Upper lobe of left lung (tissue), 6 donors: ENCODE results near the gene GAMT. TPM values are rescaled to one million over a fixed set of nuclear protein-coding genes. Genes with fewer than 3 reads are reported as not detected.

Source experiments
- ATAC-seq, 2 donors: fragments of 200-7000 bp; cut with Tn5 transposase; one replicate each; pipeline ENCODE4 v1.9.1; 2022; ENCODE audit warnings: mild to moderate bottlenecking in 2 of 2, moderate library complexity in 2 of 2; ENCODE audit not compliant: low FRiP score in 2 of 2
- DNase-seq, 2 donors: peaks; one replicate each; pipeline ENCODE4 v3.0.0-alpha.2; 2019 to 2020
- H3K27ac ChIP-seq, 4 donors: fragments of 200-600 bp; sonication (generic); one replicate each; pipeline ENCODE4 v1.5.1; 2016 to 2019
- H3K27me3 ChIP-seq, 4 donors: fragments of 200-600 bp; sonication (generic); one replicate each; pipeline ENCODE4 v1.5.1; 2017 to 2019
- H3K36me3 ChIP-seq, 4 donors: fragments of 200-600 bp; sonication (generic); one replicate each; pipeline ENCODE4 v1.5.1; 2016 to 2019
- H3K4me1 ChIP-seq, 4 donors: fragments of 200-600 bp; sonication (generic); one replicate each; pipeline ENCODE4 v1.5.1; 2018 to 2019
- H3K4me3 ChIP-seq, 4 donors: fragments of 200-600 bp; sonication (generic); one replicate each; pipeline ENCODE4 v1.5.1; 2017 to 2019; ENCODE audit warnings: mild to moderate bottlenecking in 2 of 4, moderate library complexity in 1 of 4
- H3K9me3 ChIP-seq, 4 donors: fragments of 200-600 bp; sonication (generic); one replicate each; pipeline ENCODE4 v1.5.1; 2018 to 2019
- CTCF ChIP-seq, 6 experiments: fragments of 450-650 bp in 4 of 6; fragments of 200-600 bp in 2 of 6; sonication (generic) in 2 of 6; IDR thresholded peaks; one replicate each; pipeline ENCODE4 v1.5.1; 2016 to 2019; ENCODE audit warnings: antibody characterized with exemption in 6 of 6
- EP300 ChIP-seq, 4 donors: sonication (generic); formaldehyde crosslinking; IDR thresholded peaks; one replicate each; pipeline ENCODE4 v1.5.1; 2017; ENCODE audit warnings: antibody characterized with exemption in 4 of 4, control low read depth in 2 of 4
- POLR2A ChIP-seq, 4 donors: fragments of 450-650 bp; IDR thresholded peaks; one replicate each; pipeline ENCODE4 v1.5.1; 2016 to 2017; ENCODE audit warnings: antibody characterized with exemption in 4 of 4, mild to moderate bottlenecking in 2 of 4
- POLR2AphosphoS5 ChIP-seq, 2 donors: sonication (generic); formaldehyde crosslinking; IDR thresholded peaks; one replicate each; pipeline ENCODE4 v1.5.1; 2017; ENCODE audit warnings: antibody characterized with exemption in 2 of 2
- WGBS, 2 donors: methylation state at CpG; one replicate each; pipeline ENCODE4 v1.1.5; 2017 to 2018; 5-methylcytosine and 5-hydroxymethylcytosine counted together
- total RNA-seq, 6 donors: library from RNA; depleted of rRNA in 4 of 6; stranded (reverse); fragments of >200 nt in 4 of 6; gene quantifications; one replicate each; pipeline versions ENCODE4 v1.1.0 to v1.2.1, GENCODE V29; 2016 to 2021
- donor health status: DM: no; HTN: no; CAD: no; lungs with moderate emphysema.
- donor health status: DM: no; HTN: yes; CAD: no; lungs with severe emphysema.

GAMT gene
- total RNA-seq, 6 donors from 2014 or later = 4.0 to 12.1 (median 8.1) TPM

- Histone ChIP-seq H3K9me3 (no peaks in the 10 kb centered on the region), H3K4me1 (peaks cover 42 to 52% (median 45%) of the 10 kb centered on the region in 4 donors), H3K27me3 (peaks cover 0 to under 1% (median 0%) of the 10 kb centered on the region in 4 donors), H3K4me3 (peak within 1 kb of the TSS; percentile 93 to 100 (median 98)), H3K27ac (peak within 1 kb of the TSS; percentile 95 to 98 (median 98)), H3K36me3 (peaks cover 0 to 10% (median 3%) of the 10 kb centered on the region in 4 donors)
- peak in 1 of 2 donors; percentile 14 for ATAC-seq
- TF ChIP-seq CTCF (IDR thresholded peaks at IDR 0.05) = no peak
- TF ChIP-seq EP300 (IDR thresholded peaks at IDR 0.05) = no peak
- peak in 2 of 4 donors; percentile 32 to 33 for TF ChIP-seq POLR2A (IDR thresholded peaks at IDR 0.05)
- WGBS, 2 donors = 1% methylated on average over 15 of the region's 121 CpGs; no CpG with 5 or more reads in 1 of the 2 donors
- peak in 1 of 2 donors; percentile 93 for DNase-seq
These were observed 6.4 kb upstream of the GAMT start, which contains the start of gene DAZAP1 for GRCh38 chr19:1407528-1408299. TSS of gene DAZAP1 (plus strand) at chr19:1407586. CDS start at chr19:1407774, 188 bp downstream.

GRCh38 chr19:1406774-1407527, 5.6 kb upstream of the GAMT start:
- H3K36me3 ChIP-seq = peaks cover 0 to 10% (median 0%) of the 10 kb centered on the region in 4 donors
- DNase-seq (peak; percentile 99 to 100), ATAC-seq (peak; percentile 95 to 96)
- peak overlapping the region; percentile 46 to 100 (median 96) for H3K4me3 ChIP-seq
- H3K4me1 ChIP-seq = peaks cover 35 to 52% (median 43%) of the 10 kb centered on the region in 4 donors
- peaks cover 0 to 3% (median 0%) of the 10 kb centered on the region in 4 donors for H3K27me3 ChIP-seq
- H3K9me3 ChIP-seq = no peaks in the 10 kb centered on the region
- 0% methylated on average over 10 to 23 of the region's 72 CpGs for WGBS, 2 donors
- TF ChIP-seq EP300 (IDR thresholded peaks at IDR 0.05) = no peak
- peak in 1 of 4 donors; percentile 58 for TF ChIP-seq POLR2A (IDR thresholded peaks at IDR 0.05)
- TF ChIP-seq CTCF (IDR thresholded peaks at IDR 0.05) = peak in 5 of 6 experiments; percentile 16 to 53 (median 46)
- peak in 1 of 2 donors; percentile 61 for TF ChIP-seq POLR2AphosphoS5 (IDR thresholded peaks at IDR 0.05)
- peak overlapping the region; percentile 67 to 98 (median 88) for H3K27ac ChIP-seq

GRCh38 chr19:1402411-1403070, 1.2 kb upstream of the GAMT start:
- ATAC-seq (no peak), DNase-seq (peak in 1 of 2 donors; percentile 79)
- peaks cover 23 to 44% (median 26%) of the 10 kb centered on the region in 4 donors for H3K4me1 ChIP-seq
- no peaks in the 10 kb centered on the region for H3K36me3 ChIP-seq
- 45 to 51% methylated on average over 17 of the region's 25 CpGs for WGBS, 2 donors
- H3K4me3 ChIP-seq = no peak overlapping the region
- H3K27me3 ChIP-seq = peaks cover 0 to 16% (median 6%) of the 10 kb centered on the region in 4 donors
- TF ChIP-seq CTCF (IDR thresholded peaks at IDR 0.05) (no peak), POLR2A (IDR thresholded peaks at IDR 0.05) (no peak), EP300 (IDR thresholded peaks at IDR 0.05) (no peak), POLR2AphosphoS5 (IDR thresholded peaks at IDR 0.05) (no peak)
- H3K9me3 ChIP-seq = no peaks in the 10 kb centered on the region
- H3K27ac ChIP-seq = no peak overlapping the region

GRCh38 chr19:1401889-1402217, 511 bp upstream of the GAMT start:
- Histone ChIP-seq H3K4me3 (peak overlapping the region in 3 of 4 donors; percentile 54 to 66 (median 59)), H3K4me1 (peaks cover 22 to 42% (median 26%) of the 10 kb centered on the region in 4 donors), H3K36me3 (no peaks in the 10 kb centered on the region), H3K9me3 (no peaks in the 10 kb centered on the region), H3K27ac (no peak overlapping the region), H3K27me3 (peaks cover 0 to 16% (median 6%) of the 10 kb centered on the region in 4 donors)
- no peak for ATAC-seq
- no peak for TF ChIP-seq POLR2AphosphoS5 (IDR thresholded peaks at IDR 0.05)
- TF ChIP-seq CTCF (IDR thresholded peaks at IDR 0.05) = no peak
- no peak for TF ChIP-seq EP300 (IDR thresholded peaks at IDR 0.05)
- no peak for TF ChIP-seq POLR2A (IDR thresholded peaks at IDR 0.05)
- no peak for DNase-seq
- WGBS, 2 donors = 44 to 53% methylated on average over 11 of the region's 11 CpGs
